GM19467 (cell line): Measurements from ENCODE around the gene MRM3.
"Not testable (repeated sequence)": the region's sequence is repeated elsewhere in the genome, so short reads cannot be mapped to it uniquely, and the experiment has no call there.

ENCODE experiments used
- ATAC-seq: cut with Tn5 transposase; IDR thresholded peaks from one replicate; pipeline ENCODE4 v1.9.1; 2021; ENCODE audit warnings: mild to moderate bottlenecking, moderate library complexity; ENCODE audit not compliant: unreplicated experiment

Gene MRM3

GRCh38 chr17:814371-814770 is 32.2 kb downstream of the MRM3 start:
- no peak for ATAC-seq

- no peak for ATAC-seq
Measured at GRCh38 chr17:819251-819650, 37.1 kb downstream of the MRM3 start.

- ATAC-seq = no peak
Measured at GRCh38 chr17:823501-823902, 41.3 kb downstream of the MRM3 start.

- no peak for ATAC-seq
Measured at GRCh38 chr17:824378-824777, 42.2 kb downstream of the MRM3 start.

GRCh38 chr17:825216-825615 is 43.1 kb downstream of the MRM3 start:
- no peak for ATAC-seq

- ATAC-seq = no peak
Measured at GRCh38 chr17:826778-827177, 44.6 kb downstream of the MRM3 start.

GRCh38 chr17:828761-829160 is 46.6 kb downstream of the MRM3 start:
- no peak for ATAC-seq

GRCh38 chr17:829614-830013 is 47.5 kb downstream of the MRM3 start:
- ATAC-seq = not testable (repeated sequence)

GRCh38 chr17:830381-830780 is 48.2 kb downstream of the MRM3 start:
- ATAC-seq = no peak

GRCh38 chr17:830950-831349 is 48.8 kb downstream of the MRM3 start:
- ATAC-seq = no peak

GRCh38 chr17:834136-834535 is 52.0 kb downstream of the MRM3 start:
- no peak for ATAC-seq

GRCh38 chr17:835263-835662 is 53.1 kb downstream of the MRM3 start:
- ATAC-seq = no peak

- not testable (repeated sequence) for ATAC-seq
Measured at GRCh38 chr17:835721-836120, 53.6 kb downstream of the MRM3 start.

- ATAC-seq = no peak
Measured at GRCh38 chr17:836151-836550, 54.0 kb downstream of the MRM3 start.

GRCh38 chr17:838486-838885 is 56.3 kb downstream of the MRM3 start:
- ATAC-seq = no peak

- no peak for ATAC-seq
Measured at GRCh38 chr17:841313-841712, 59.2 kb downstream of the MRM3 start.
